Sigmoid colon (tissue), 4 donors: ENCODE data around the gene SAMD4A.

Experiments
- EP300 ChIP-seq, 4 donors: sonication (generic); formaldehyde crosslinking; IDR thresholded peaks; one replicate each; pipeline ENCODE4 v1.6.1; 2017; ENCODE audit warnings: antibody characterized with exemption in 4 of 4
- POLR2A ChIP-seq, 2 donors: fragments of 450-650 bp; IDR thresholded peaks; one replicate each; pipeline ENCODE4 v1.6.1; 2016; ENCODE audit warnings: antibody characterized with exemption in 2 of 2, mild to moderate bottlenecking in 2 of 2, moderate library complexity in 2 of 2
- POLR2AphosphoS5 ChIP-seq, 4 donors: sonication (generic); formaldehyde crosslinking; IDR thresholded peaks; one replicate each; pipeline ENCODE4 v1.6.1; 2017; ENCODE audit warnings: antibody characterized with exemption in 4 of 4
- TF ChIP-seq, protein P1 (sequence below), 4 experiments: fragments of 450-650 bp in 3 of 4; fragments of 200-600 bp in 1 of 4; IDR thresholded peaks; one replicate each; pipeline ENCODE4 v1.5.1; 2016 to 2019; ENCODE audit warnings: antibody characterized with exemption in 4 of 4, mild to moderate bottlenecking in 3 of 4, moderate library complexity in 2 of 4

DNA sequence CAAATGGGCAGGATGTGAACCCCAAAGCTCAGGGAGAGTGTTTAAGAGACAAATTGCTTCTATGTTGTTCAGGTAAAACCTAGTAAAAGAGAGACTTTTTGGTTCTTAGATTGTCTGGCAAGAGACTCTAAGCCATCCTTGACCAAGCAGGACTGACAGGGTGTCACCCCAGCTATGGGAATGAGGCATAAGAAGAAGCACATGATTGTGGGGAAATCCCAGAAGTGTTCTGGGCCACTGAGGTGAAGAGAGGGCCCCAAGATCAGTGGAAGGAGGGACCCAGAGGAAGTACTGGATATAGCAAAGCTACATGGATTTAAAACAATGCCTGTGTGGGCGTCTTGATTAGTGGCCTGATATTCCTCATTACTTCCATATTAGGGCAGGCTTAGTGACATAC is 99.0 kb downstream of the SAMD4A start:
- no peak for TF ChIP-seq POLR2AphosphoS5 (IDR thresholded peaks at IDR 0.05)
- TF ChIP-seq, protein P1, sequence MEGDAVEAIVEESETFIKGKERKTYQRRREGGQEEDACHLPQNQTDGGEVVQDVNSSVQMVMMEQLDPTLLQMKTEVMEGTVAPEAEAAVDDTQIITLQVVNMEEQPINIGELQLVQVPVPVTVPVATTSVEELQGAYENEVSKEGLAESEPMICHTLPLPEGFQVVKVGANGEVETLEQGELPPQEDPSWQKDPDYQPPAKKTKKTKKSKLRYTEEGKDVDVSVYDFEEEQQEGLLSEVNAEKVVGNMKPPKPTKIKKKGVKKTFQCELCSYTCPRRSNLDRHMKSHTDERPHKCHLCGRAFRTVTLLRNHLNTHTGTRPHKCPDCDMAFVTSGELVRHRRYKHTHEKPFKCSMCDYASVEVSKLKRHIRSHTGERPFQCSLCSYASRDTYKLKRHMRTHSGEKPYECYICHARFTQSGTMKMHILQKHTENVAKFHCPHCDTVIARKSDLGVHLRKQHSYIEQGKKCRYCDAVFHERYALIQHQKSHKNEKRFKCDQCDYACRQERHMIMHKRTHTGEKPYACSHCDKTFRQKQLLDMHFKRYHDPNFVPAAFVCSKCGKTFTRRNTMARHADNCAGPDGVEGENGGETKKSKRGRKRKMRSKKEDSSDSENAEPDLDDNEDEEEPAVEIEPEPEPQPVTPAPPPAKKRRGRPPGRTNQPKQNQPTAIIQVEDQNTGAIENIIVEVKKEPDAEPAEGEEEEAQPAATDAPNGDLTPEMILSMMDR (IDR thresholded peaks at IDR 0.05), result no peak
- no peak for TF ChIP-seq POLR2A (IDR thresholded peaks at IDR 0.05)
- no peak for TF ChIP-seq EP300 (IDR thresholded peaks at IDR 0.05)
